HepG2 (cell line): ENCODE measurements around the gene CCDC121. TPM values are rescaled to one million over a fixed set of nuclear protein-coding genes. Genes with fewer than 3 reads are reported as not detected.
A peak's percentile ranks its signal among the peaks of the same experiment; 100 is the strongest.

Source experiments
- AGO1 ChIP-seq: fragments of 200-400 bp; formaldehyde crosslinking; IDR thresholded peaks from 2 replicates; pipeline ENCODE4 v1.6.1; 2017; ENCODE audit warnings: mild to moderate bottlenecking, low read depth, low read length, moderate library complexity; ENCODE audit not compliant: poor library complexity, severe bottlenecking
- FOXJ3 ChIP-seq: sonication (generic); formaldehyde crosslinking; IDR thresholded peaks from 2 replicates; pipeline ENCODE4 v1.4.0; 2020; ENCODE audit warnings: missing genetic modification reagents, mild to moderate bottlenecking, borderline replicate concordance
- GRHL1 ChIP-seq: sonication (generic); formaldehyde crosslinking; conservative IDR thresholded peaks from 2 replicates; pipeline ENCODE4 v1.8.0; 2022; ENCODE audit warnings: missing genetic modification reagents
- HNRNPL ChIP-seq: fragments of 200-400 bp; formaldehyde crosslinking; IDR thresholded peaks from 2 replicates; pipeline ENCODE4 v1.6.1; 2017; ENCODE audit warnings: mild to moderate bottlenecking, low read depth, low read length
- IRF9 ChIP-seq: sonication (generic); formaldehyde crosslinking; IDR thresholded peaks from 2 replicates; pipeline ENCODE4 v1.8.0; 2022; ENCODE audit warnings: missing genetic modification reagents, mild to moderate bottlenecking, borderline replicate concordance
- JARID2 ChIP-seq: sonication (generic); formaldehyde crosslinking; IDR thresholded peaks from 2 replicates; pipeline ENCODE4 v1.8.1; 2023; ENCODE audit warnings: missing genetic modification reagents, inconsistent platforms; ENCODE audit not compliant: insufficient replicate concordance
- LBX2 ChIP-seq: sonication (generic); formaldehyde crosslinking; IDR thresholded peaks from 2 replicates; pipeline ENCODE4 v1.5.0; 2020; ENCODE audit warnings: missing genetic modification reagents, mild to moderate bottlenecking, borderline replicate concordance
- MEIS2 ChIP-seq: sonication (generic); formaldehyde crosslinking; IDR thresholded peaks from 2 replicates; pipeline ENCODE4 v1.9.0; 2021; ENCODE audit warnings: mild to moderate bottlenecking, missing genetic modification reagents
- NFKBIZ ChIP-seq: IDR thresholded peaks from 2 replicates; pipeline ENCODE4 v1.6.1; 2018; ENCODE audit warnings: missing genetic modification reagents, missing compliant biosample characterization
- NFRKB ChIP-seq: fragments of 450-650 bp; IDR thresholded peaks from 2 replicates; pipeline ENCODE4 v1.6.1; 2017
- NR2F2 ChIP-seq: IDR thresholded peaks from 2 replicates; pipeline ENCODE4 v1.6.1; 2012; ENCODE audit warnings: low read depth, inconsistent platforms, borderline replicate concordance
- PHB2 ChIP-seq: fragments of 450-650 bp; IDR thresholded peaks from 2 replicates; pipeline ENCODE4 v1.6.1; 2018; ENCODE audit not compliant: partially characterized antibody
- RFX5 ChIP-seq: IDR thresholded peaks from 2 replicates; pipeline ENCODE4 v1.6.1; 2011; ENCODE audit warnings: low read depth, low read length, improper control_type of control experiment
- SRY ChIP-seq: sonication (generic); formaldehyde crosslinking; IDR thresholded peaks from 2 replicates; pipeline ENCODE4 v1.8.0; 2022; ENCODE audit warnings: mild to moderate bottlenecking, missing genetic modification reagents
- THAP7 ChIP-seq: sonication (generic); formaldehyde crosslinking; IDR thresholded peaks from 2 replicates; pipeline ENCODE4 v1.8.1; 2023; ENCODE audit warnings: mild to moderate bottlenecking, missing genetic modification reagents
- ZFP1 ChIP-seq: IDR thresholded peaks from 2 replicates; pipeline ENCODE4 v1.6.1; 2016
- ZHX1 ChIP-seq: sonication (generic); formaldehyde crosslinking; IDR thresholded peaks from 2 replicates; pipeline ENCODE4 v1.8.1; 2022; ENCODE audit warnings: low read depth, mild to moderate bottlenecking, missing genetic modification reagents
- ZNF232 ChIP-seq: sonication (generic); formaldehyde crosslinking; IDR thresholded peaks from 2 replicates; pipeline ENCODE4 v1.4.0; 2020; ENCODE audit warnings: missing genetic modification reagents, borderline replicate concordance
- ZNF891 ChIP-seq: sonication (generic); formaldehyde crosslinking; IDR thresholded peaks from 2 replicates; pipeline ENCODE4 v1.5.0; 2020; ENCODE audit warnings: mild to moderate bottlenecking, missing genetic modification reagents
- polyA plus RNA-seq, 8 experiments: library from polyadenylated mRNA; depleted of rRNA in 3 of 8; stranded (reverse) in 7 of 8; unstranded in 1 of 8; fragments of >200 nt; fragmentation: Illumina TruSeq in 4 of 8; extraction: Trizol in 4 of 8; gene quantifications; 2 replicates each; pipeline versions ENCODE4 v1.2.1 to v1.2.3, GENCODE V29; 2011 to 2016; ENCODE audit warnings: low read depth in 4 of 8, missing spikeins in 1 of 8, mixed read lengths in 1 of 8; ENCODE audit not compliant: insufficient read depth in 1 of 8
- total RNA-seq, 5 experiments: library from RNA; depleted of rRNA; stranded (reverse); fragments of >200 nt; fragmentation: Illumina TruSeq; extraction: Trizol; gene quantifications; 2 replicates each; pipeline ENCODE4 v1.2.3, GENCODE V29; 2016; ENCODE audit warnings: low read depth in 1 of 5

Gene CCDC121
- total and polyA plus RNA-seq, 2 of the 13 experiments (the other 11 are each of a cell fraction or from before 2014, with no cell fraction given) = 1.9 to 3.0 TPM

- TF ChIP-seq ZHX1 (CRISPR knock-in tag) = peak; percentile 85; the same call in 1 of the 2 replicates
- peak; percentile 31; the same call in 1 of the 2 replicates for TF ChIP-seq ZFP1 (CRISPR knock-in tag)
- peak; percentile 7; the same call in 1 of the 2 replicates for TF ChIP-seq NFRKB
- TF ChIP-seq JARID2 (CRISPR knock-in tag) = peak; percentile 88
- TF ChIP-seq HNRNPL = peak; percentile 84
- 0 out of 2 replicates have a peak, but pooled peaks have one; percentile 89 for TF ChIP-seq SRY (CRISPR knock-in tag)
- TF ChIP-seq LBX2 (CRISPR knock-in tag) = no peak
- no peak for TF ChIP-seq RFX5
- TF ChIP-seq NFKBIZ (CRISPR knock-in tag) = no peak
- no peak for TF ChIP-seq PHB2
- no peak for TF ChIP-seq THAP7 (CRISPR knock-in tag)
- peak; percentile 1; the same call in 1 of the 2 replicates for TF ChIP-seq MEIS2 (CRISPR knock-in tag)
- TF ChIP-seq IRF9 (CRISPR knock-in tag) = peak; percentile 82; the same call in 1 of the 2 replicates
- 0 out of 2 replicates have a peak, but pooled peaks have one; percentile 34 for TF ChIP-seq ZNF232 (CRISPR knock-in tag)
- no peak for TF ChIP-seq NR2F2
- peak; percentile 81 for TF ChIP-seq AGO1
- TF ChIP-seq ZNF891 = peak; percentile 98
- TF ChIP-seq GRHL1 (CRISPR knock-in tag) = no peak
- no peak for TF ChIP-seq FOXJ3 (CRISPR knock-in tag)
Observed at GRCh38 chr2:27628767-27629709, at the start of gene CCDC121, which contains the start of gene GPN1 (continued).
